Islet of Langerhans (tissue), 1 donor: ENCODE measurements around the gene RIOK1.

Experiments used
- FAIRE-seq: peaks from one replicate; lab custom pipeline; 2011; peaks lifted over from hg19 to GRCh38; lab: Jason Lieb, UNC

The RIOK1 gene

DNA sequence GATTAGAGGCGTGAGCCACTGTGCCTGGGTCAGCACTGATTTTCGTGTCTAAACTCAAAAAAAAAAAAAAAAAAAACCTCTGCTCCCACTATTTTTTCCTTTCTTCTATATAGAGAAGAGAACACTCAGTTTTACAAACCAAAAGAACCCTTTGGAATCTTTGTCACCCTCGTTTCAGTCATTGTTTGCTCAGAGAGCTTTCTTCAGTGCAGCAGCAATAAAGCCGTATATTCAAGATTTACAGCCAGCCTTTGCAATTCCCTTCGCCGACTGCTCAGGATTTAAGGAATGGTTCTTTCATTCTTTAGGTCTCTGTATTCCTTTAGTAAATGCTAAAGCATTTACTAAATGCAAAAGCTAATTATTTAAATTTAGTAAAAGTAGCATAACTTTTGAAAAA is 20.1 kb downstream of the RIOK1 start:
- FAIRE-seq, result no peak

DNA sequence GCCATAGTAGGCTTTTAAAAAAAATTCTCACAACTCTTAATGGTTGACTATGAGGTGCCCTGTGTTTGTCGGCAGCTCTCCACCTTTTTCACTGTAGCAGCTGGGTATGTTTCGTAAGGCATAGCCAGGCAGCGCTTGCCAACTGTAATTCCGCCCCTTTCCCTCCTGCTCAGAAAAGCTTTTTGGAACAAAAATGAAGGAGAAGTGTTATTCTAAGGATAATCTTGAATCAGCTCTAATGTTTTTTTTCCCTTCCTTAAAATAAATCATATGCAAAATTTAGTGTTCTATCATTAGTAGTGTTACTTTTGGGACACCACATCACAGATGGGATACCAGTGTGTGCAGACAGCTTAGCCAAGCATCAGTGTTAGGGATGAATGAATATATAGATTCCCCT is 21.2 kb downstream of the RIOK1 start:
- FAIRE-seq, result no peak

- FAIRE-seq, result no peak
Observed at GRCh38 chr6:7411328-7411727, 21.7 kb downstream of the RIOK1 start.

DNA sequence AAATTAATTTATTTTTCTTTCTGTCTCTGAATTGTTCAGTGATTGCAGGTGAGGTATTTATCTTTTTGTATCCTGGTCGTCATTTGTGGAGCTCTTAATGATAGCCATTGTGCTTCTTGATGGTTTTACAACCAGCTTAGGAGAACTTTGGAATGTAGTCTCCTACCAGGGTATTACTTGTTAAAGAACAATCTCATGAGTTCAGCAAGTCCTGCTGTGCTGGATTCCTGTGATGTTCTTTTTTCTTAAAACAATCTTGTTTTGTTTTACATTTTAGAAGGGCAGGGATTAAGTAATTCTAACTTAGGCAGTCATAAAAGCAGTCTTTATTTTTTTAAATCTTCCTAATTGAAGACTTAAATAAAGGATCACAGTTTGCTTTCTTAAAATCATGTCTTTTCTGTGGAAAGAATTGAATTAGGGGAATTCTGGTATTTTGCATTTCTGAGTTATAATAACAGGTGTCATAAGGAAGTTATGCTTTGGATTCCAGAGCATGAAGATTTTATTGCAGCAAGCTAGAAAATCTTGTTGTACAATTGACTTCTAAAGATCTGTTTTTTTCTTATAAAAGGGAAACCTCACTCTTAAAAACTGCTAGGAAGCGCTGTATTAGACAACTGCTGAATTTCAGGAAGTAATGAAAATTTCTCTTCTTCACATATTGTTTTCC is 23.7 kb downstream of the RIOK1 start:
- peak; percentile 65 for FAIRE-seq

DNA sequence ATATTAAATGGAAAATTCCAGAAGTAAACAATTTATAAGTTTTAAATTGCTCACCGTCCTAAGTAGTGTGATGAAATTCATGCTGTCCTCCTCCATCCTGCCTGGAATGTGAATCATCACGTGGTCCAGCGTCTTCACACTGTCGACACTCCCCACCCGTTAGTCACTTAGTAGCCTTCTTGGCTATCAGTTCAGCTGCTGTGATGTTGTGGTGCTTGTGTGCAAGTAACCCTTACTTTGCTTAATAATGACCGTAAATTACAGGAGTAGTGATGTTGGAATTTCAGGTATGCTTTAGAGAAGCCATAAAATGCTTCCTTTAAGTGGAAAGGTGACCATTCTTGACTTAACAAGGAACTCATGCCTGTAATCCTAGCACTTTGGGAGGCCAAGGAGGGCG is 25.2 kb downstream of the RIOK1 start:
- no peak for FAIRE-seq

DNA sequence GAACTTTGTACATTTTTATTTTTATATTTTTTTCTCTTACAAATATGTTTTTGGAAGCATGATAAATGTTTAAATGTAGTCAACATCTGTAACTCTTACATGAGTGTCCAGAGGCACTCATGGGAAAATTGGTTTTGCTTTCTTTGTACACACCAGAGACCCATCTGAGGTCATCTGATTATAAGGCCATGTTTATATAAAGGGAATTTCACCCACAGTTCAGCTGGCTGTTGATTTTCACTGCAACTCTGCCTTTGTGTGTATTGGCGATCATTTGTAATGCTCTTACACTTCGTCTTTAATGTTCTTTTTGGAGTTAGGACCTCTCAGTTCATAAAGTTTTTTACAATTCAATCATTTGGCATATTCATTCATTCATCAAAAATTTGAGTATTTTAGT is 28.1 kb downstream of the RIOK1 start:
- FAIRE-seq, result no peak

GRCh38 chr6:7418238-7418905 is 28.8 kb downstream of the RIOK1 start:
- FAIRE-seq, result no peak

GRCh38 chr6:7419065-7419464 is 29.5 kb downstream of the RIOK1 start:
- no peak for FAIRE-seq

DNA sequence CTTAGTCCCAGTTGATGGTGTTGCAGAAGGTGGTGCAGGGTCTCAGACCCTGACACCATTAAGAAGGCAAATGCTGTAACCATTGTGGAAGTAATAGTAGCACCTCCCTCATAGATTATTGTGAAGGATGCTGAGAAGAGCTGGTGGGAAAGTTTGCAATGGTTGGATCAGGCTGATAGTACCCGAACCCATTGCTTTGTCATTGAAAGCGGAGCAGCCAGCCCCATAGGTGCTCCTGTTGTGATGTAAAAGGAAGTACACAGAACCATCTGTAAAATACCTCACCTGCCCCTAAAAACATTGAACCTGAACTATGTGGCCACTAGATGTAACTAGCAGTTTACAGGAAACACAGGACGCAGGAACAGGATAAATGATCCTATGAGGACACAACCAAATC is 31.5 kb downstream of the RIOK1 start:
- no peak for FAIRE-seq

- no peak for FAIRE-seq
Observed at GRCh38 chr6:7424058-7424457, 34.5 kb downstream of the RIOK1 start.

DNA sequence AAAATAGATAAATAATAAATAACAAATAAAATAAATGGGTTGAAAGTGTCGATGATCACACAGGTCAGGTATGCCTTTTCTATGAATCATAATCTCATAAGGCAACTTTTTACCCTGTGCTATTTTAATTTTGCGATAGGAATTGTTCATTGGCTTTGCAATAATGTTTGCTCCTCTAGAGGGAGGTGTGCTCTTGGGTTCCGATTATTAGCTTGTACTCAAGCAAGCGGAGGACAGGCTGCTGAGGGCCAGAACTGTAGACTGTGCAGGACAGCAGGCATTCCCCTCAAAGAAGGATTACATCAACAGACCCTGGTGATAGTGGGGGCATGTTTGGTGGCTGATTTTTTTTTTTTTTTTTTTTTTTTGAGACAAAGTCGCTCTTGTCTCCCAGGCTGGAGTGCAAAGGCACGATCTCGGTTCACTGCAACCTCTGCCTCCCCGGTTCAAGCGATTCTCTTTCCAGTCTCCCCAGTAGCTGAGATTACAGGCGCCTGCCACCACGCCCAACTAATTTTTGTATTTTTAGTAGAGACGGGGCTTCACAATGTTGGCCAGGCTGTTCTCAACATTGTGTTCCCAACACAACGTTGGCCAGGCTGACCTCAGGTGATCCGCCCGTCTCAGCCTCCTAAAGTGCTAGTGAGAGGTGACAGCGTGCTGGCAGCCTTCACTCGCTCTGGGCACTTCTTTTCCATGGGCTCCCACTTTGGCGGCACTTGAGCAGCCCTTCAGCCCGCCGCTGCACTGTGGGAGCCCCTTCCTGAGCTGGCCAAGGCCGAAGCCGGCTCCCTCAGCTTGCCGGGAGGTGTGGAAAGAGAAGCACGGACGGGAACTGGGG is 35.6 kb downstream of the RIOK1 start:
- peak; percentile 82 for FAIRE-seq

DNA sequence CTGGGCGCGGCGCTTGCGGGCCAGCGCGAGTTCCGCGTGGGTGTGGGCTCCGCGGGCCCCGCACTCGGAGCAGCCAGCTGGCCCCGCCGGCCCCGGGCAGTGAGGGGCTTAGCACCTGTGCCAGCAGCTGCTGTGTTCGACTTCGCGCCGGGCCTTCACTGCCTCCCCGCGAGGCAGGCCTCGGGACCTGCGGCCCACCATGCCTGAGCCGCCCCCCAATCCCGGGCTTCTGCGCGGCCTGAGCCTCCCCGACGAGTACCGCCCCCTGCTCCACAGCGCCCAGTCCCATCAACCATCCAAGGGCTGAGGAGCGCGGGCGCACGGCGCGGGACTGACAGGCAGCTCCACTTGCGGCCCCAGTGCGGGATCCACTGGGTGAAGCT is 36.2 kb downstream of the RIOK1 start:
- no peak for FAIRE-seq

- FAIRE-seq, result no peak
Observed at GRCh38 chr6:7426447-7427169, 37.0 kb downstream of the RIOK1 start.

GRCh38 chr6:7431313-7431673 is 41.7 kb downstream of the RIOK1 start:
- FAIRE-seq, result no peak

DNA sequence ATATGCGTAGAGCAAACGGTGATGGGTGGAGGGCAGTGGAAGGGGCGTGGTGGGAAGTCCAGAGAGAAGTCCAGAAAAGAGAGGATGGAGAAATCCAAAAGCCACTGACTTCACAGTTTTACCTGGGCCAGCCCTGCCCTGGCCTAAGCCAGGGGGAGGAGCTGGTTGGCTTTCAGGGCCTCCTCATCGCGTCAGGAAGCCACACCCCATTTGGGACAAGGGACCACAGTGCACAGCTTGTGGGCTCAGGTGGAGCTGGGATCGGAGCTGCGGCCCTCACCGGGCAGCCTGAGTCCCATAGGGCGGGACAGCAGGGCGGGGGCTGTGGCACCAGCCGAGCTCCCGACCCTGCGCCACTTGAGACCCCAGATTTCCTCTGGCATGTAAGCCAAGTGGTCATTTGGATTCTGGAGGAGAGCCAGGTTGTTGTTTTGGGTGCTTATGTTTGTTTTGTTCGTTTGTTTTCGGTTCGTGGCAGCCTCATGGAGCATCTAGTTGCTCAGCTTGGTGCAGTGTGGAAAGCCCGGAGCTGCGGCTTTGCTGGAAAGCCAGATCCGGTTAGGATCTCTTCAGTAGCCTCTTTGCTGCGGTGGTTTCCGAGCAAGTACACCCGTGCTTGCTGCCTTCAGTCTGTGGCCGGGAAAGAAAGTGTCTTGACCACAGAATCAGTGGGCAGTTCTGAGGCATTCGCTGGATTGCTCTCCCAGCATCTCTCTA is 42.2 kb downstream of the RIOK1 start:
- FAIRE-seq, result no peak

- no peak for FAIRE-seq
Observed at GRCh38 chr6:7432391-7433120, 42.9 kb downstream of the RIOK1 start.

DNA sequence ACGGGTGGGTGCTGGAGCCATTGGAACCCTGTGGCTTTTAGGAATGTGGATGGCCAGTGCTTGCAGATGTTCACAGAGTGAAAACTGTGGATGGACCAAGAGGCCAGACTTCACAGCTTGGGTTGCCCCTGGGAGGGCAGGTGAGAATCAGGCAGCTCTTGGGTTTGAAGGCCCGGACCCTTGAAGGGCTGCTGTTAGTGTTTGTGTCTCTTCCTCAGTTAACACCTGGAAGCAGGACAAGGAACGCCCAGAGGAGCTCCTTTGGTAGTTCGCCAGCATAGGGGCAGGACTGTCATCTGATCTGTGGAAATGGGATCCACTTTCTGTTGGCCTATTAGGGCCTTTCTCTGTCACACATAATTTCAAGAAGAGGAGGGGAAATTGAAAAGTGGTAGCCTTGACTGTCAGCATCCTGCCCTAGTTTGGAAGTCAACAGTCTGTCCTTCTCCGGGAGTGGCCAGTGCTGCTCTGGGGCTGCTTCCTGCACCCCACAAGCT is 43.6 kb downstream of the RIOK1 start:
- no peak for FAIRE-seq

DNA sequence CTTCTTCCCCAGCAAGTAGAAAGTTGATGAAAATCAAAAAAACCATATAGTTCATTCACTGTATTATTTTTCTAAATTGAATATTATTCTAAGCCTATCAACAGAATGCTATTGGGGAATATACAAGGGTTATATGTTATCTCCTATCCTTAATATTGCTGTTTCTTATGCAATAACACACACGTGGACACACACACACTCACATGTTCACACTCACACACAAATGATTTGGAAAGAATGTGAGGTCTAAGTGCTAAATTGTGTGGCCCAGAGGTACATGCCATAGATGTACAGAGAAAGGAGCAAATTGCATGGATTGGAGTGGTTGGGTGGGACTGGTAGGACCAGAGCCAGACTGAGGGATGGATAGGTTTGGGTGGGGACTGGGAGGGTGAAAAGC is 45.1 kb downstream of the RIOK1 start:
- FAIRE-seq, result no peak

DNA sequence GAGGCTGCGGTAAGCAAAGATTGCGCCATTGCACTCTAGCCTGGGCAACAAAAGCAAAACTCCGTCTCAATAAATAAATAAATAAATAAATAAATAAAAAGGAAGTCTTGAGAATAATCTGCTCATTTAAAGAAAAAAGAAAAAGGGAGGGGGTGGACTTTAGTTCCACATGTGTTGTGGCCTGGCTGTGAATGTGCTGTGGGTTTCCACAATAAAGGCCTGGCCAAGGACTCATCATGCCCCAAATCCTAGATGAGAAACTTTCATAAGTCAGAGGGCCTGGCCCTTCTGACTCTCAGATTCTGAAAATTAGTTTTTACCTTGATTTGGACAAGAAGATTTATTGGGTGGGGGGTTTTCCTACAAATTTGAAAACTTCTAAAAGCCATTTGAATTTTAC is 48.4 kb downstream of the RIOK1 start:
- no peak for FAIRE-seq

DNA sequence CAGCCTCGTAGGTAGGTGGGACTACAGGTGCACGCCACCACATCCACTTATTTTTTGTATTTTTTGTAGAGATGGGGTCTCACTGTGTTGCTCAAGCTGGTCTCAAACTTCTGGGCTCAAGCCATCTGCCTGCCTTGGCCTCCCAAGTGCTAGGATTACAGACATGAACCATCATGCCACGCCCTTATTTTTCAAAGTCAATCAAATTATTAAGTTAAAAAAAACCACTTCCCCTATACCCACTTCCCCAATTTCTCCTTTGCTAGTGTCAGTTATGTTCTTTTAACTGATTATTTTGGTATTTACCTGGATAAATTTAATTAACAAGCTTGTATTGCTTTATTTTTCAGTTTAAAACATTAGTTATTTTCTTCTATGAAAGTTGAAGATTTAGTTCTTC is 49.6 kb downstream of the RIOK1 start:
- no peak for FAIRE-seq

DNA sequence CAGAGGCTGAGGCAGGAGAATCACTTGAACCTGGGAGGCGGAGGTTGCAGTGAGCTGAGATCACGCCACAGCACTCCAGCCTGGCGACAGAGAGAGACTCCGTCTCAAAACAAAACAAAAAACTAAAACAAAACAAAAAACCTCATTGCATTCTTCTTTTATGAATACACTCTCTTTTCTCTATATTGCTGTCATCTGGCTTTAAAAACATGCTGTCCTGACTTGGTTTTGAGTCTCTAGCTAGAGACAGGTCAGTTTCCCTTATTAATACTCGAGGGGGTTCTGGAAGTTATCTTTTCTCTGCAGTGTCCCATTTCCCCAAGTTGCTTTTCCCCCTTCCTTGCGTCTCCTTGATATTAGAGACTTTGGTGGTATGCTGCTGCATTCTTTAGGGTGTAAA is 50.9 kb downstream of the RIOK1 start:
- FAIRE-seq, result no peak
